GM21423 (cell line): ENCODE data around the gene ELK3.
A peak's percentile ranks its signal among the peaks of the same experiment; 100 is the strongest.

Source experiments
- ATAC-seq: cut with Tn5 transposase; IDR thresholded peaks from one replicate; pipeline ENCODE4 v1.9.1; 2021; ENCODE audit warnings: mild to moderate bottlenecking, moderate library complexity; ENCODE audit not compliant: unreplicated experiment

The ELK3 gene

DNA sequence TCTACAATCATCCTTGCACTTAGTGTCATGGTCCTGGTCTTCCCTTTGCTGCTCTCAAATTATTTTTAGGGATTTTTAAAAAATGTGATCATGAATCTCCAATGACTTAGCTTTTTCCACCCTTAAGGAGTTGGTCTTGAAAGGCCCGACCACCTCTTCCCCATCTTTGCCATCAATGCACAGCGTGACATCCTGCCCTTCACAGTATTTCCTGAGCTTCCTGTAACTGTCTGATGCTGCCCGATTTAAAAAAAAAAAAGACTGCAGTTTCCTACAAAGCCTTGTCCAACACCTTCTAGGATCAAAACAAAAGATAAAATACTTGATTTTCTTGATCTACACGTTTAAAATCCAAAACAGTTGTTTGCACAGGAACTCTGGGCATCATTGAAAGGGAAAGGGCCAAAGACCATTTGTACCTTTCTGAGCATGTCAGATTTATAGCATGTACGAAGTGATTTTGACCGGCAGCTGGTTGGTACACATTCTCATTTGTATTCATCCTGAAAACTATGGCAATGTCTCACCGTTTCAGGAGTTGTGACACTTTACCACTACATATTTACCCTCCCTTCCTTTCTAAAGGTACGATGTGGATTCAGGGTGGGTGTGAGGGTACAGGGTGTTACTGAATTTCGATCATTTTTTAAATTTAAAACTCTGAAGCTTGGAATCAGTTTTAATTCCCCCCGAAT is 7.4 kb upstream of the ELK3 start:
- no peak for ATAC-seq

GRCh38 chr12:96187956-96188355 is 6.2 kb upstream of the ELK3 start:
- ATAC-seq = no peak

GRCh38 chr12:96189781-96190180 is 4.4 kb upstream of the ELK3 start:
- ATAC-seq = no peak

GRCh38 chr12:96190413-96191108 is 3.6 kb upstream of the ELK3 start:
- no peak for ATAC-seq

- no peak for ATAC-seq
These were observed 1.1 kb upstream of the ELK3 start for GRCh38 chr12:96192926-96193573.

DNA sequence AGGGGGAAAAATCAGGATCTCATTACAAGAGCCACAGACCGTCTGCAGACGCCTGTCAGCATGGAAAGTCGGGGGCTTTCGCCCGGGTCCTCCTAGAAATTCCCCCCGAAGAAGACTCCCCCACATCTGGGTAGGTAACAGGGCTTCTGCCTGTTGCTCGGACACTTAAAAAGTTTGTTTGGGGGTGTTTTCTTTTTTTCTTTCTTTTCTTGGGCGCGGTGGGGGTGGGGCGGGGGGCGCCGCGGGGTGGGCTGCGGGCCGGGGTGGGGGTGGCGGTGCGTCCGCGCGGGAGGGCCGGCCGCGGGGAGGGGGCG is 358 bp downstream of the ELK3 start:
- peak; percentile 7 for ATAC-seq

DNA sequence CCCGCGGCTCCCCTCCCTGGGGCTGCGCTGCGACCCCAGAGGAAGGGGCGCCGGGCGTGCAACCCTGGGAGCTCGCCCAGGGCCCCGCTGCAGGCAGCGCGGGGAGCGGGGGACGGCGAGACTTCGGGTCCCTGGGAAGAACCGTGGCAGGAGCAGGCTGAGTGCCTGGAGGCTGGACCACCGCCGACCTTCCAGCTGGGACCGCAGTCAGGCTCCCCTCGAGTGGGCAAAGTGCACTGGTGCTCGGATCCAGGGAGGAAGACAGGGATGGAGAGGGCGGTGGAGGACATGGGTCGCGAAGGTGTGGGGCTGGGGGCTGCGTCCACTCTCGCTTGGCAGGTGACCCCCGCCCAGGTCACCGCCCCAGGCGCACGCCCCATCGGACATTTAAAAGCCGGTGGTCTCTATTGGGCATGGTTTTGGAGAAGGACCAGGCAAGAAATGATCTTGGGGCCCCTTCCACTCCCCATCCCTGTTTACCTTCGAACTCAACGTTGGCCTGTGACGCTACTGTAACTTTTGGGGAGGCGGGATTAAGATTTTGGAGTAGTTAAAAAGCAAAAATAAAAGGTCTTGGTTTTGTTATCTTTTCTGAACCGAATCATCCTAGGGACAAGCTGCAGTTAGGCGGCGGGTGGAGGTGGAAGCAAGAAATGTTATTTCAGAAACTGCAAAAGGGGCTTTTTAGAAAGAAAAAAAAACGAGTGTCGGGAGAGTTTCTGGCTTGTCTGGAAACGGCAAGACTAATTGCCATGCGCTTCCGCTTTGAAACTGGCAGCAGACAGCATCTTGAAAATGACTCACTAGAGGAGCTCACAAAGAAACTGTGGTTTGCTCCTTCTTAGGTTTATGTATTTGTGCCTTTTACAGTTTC is 1.0 kb downstream of the ELK3 start:
- peak; percentile 75 for ATAC-seq

DNA sequence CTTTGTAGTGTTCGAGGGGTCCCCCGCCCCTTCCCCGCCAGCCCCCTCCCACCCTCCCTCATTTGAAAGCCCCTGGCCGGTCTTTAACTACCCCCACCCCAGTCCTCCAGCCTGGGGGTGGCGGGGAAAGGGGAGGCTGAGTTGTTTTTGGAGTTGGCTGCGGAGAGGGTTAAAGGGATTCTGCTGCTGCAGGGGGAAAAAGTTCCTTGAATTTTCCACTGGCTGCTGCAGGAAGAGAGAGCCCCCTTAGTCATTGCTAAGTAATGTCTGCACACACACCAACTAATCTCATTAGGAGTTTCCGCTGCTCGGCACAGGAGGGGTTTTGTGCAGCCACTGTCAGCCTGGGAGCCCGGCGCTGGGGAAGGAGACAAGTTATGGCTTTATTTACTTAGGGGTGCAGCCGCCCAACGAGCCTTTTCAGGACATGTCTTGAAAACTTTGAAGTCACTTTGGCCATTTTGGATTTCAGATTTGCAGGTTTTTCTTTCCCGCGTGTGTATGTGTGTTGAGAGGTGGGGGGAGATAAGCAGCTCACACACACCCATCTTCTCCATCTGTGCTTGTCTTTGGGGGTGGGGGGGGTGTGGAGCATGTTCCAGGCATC is 1.8 kb downstream of the ELK3 start:
- ATAC-seq = no peak

DNA sequence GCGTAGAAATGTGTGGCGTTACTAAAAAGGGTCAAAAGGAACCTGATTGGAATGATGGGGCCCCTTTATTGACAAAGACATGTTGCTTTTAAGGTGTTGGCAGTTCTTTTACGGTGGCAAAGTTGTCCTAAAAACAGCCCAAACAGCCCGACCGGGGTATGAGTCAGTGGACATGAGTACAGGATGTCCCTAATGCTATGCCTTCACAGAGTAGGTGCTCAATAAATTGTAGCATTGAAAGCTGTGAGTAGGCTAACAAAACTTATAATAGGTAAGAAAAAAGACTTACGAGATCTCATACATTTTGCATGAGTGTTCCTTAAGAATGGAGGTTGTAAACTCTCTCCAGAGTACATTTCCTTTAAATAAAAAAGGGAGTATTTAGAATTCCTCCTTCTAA is 2.6 kb downstream of the ELK3 start:
- ATAC-seq = no peak

- ATAC-seq = no peak
These were observed 3.5 kb downstream of the ELK3 start for GRCh38 chr12:96197503-96198272.

- no peak for ATAC-seq
These were observed 4.8 kb downstream of the ELK3 start for GRCh38 chr12:96198965-96199364.

- no peak for ATAC-seq
These were observed 5.3 kb downstream of the ELK3 start for GRCh38 chr12:96199464-96199863.

DNA sequence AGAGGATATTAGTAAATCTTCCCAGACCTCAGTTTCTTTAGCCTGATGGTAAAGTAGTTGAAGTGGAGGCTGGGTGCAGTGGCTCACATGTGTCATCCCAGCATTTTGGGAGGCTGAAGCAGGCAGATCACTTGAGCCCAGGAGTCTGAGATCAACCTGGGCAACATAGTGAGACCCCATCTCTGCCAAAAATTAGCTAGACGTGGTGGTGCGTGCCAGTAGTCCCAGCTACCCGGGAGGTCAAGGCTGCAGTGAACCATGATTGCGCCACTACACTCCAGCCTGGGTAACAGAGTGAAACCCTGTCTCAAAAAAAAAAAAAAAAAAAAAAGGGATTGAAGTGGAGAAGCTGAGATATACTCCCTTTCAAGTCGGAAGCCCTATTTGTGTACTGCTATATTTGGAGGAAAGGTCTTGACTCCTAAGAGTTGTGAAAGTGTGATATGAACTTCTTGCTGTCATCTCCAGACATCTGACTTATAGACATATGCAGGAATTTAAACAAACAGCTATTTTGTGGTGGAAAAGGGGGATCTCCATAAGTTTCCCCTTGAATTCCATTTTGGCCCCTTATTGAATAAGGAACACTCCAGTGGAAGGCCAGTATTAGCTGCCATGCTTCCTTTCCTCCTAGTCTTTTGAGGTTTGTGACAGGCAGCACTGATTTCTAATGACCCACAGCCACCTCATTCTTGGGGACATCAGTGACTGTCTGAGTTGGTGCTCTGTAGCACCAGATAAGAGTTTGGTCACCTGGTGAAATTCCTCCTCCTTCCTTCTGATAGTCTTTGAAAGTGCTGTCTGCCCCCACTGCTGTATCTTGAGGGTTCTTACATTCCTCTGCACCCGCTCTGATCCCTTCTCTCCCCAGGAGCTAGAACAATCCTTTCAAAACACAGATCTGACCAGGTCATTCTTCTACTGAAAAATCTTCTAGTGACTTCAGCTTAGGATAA is 7.4 kb downstream of the ELK3 start:
- no peak for ATAC-seq

DNA sequence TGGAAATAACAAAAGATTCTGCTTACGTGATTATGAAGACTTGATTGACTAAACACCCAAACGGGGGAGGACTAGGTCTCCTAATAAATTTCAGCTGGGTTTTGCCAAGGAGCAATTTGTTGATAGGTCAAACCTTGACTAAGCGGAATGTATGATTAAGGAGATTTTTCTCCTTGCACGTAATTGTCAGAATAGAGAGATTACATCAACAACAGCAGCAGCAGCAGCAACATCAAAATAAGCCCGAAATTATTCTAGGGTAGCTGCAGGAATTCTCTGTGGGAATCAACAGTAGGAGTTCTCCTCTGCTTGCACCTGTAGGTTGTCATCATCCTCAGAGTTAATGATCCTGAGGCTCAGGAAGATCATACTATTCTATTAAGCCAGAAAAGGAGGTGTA is 10.2 kb downstream of the ELK3 start:
- no peak for ATAC-seq

- no peak for ATAC-seq
These were observed 11.7 kb downstream of the ELK3 start for GRCh38 chr12:96205908-96206307.

DNA sequence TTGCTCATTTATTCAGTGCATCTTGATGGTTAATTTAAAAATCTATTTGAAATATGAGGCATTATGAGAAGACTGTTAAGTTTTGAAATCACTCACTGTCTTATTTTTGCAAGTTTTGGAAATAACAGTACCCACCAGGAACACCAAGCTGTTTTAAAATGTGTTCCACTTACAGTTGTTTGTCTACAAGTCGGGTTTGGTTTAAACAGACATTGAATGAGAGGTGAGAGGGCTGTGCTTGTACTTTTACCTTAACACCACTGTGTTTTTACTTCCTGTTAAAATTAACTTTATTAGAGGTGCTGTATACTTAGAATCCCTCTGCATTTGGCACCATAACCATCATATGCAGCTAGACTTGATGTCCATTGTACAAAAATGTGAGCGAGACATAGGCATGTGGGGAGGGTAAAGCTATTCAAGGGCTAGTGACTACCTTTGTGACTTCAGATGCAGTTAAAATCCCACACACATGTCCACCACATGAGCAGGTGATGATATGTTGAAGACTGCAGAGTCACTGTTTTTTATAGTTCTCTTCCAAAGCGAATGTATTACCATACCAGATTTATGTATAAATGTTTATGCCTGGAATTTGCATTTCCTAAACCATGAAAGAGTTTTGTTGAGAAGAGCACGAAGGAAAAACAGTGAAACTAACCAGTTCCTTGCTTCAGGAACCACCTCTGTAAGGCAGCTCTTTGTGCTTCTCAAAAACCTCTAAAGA is 12.9 kb downstream of the ELK3 start:
- no peak for ATAC-seq

- ATAC-seq = no peak
These were observed 14.2 kb downstream of the ELK3 start for GRCh38 chr12:96208346-96208745.

- ATAC-seq = no peak
These were observed 14.8 kb downstream of the ELK3 start for GRCh38 chr12:96208801-96209549.
